Fibroblast of lung (primary cell): ENCODE results near the gene SH2D7.

Experiments used
- EZH2 ChIP-seq: IDR thresholded peaks from 2 replicates; pipeline ENCODE4 v1.5.1; 2012; ENCODE audit warnings: low read length, control low read depth, mild to moderate bottlenecking; ENCODE audit errors: missing control alignments
- TF ChIP-seq, protein P1 (sequence below), 2 donors: IDR thresholded peaks in 1 of 2; conservative IDR thresholded peaks in 1 of 2; 1 replicate in 1 of 2; 2 replicates in 1 of 2; pipeline ENCODE4 v1.5.1; 2011 to 2012; ENCODE audit warnings: low read length in 2 of 2, control low read depth in 1 of 2, inconsistent platforms in 1 of 2, low read depth in 1 of 2, mild to moderate bottlenecking in 1 of 2

GRCh38 chr15:78127882-78128281 lies 35.5 kb downstream of the SH2D7 start:
- TF ChIP-seq, protein P1, sequence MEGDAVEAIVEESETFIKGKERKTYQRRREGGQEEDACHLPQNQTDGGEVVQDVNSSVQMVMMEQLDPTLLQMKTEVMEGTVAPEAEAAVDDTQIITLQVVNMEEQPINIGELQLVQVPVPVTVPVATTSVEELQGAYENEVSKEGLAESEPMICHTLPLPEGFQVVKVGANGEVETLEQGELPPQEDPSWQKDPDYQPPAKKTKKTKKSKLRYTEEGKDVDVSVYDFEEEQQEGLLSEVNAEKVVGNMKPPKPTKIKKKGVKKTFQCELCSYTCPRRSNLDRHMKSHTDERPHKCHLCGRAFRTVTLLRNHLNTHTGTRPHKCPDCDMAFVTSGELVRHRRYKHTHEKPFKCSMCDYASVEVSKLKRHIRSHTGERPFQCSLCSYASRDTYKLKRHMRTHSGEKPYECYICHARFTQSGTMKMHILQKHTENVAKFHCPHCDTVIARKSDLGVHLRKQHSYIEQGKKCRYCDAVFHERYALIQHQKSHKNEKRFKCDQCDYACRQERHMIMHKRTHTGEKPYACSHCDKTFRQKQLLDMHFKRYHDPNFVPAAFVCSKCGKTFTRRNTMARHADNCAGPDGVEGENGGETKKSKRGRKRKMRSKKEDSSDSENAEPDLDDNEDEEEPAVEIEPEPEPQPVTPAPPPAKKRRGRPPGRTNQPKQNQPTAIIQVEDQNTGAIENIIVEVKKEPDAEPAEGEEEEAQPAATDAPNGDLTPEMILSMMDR (conservative IDR thresholded peaks at IDR 0.05 in 1 of 2, IDR thresholded peaks at IDR 0.05 in 1 of 2; ENCODE audit: low read depth in 1 of 2, low read length in 2 of 2): no peak
- no peak for TF ChIP-seq EZH2
